CD4-positive, alpha-beta T cell treated with Interleukin-10 for 1 hour (primary cell): ENCODE data around the gene ZEB2.
A peak's percentile ranks its signal among the peaks of the same experiment; 100 is the strongest.

ENCODE experiments used
- DNase-seq: peaks from one replicate; pipeline ENCODE4 v3.0.0-alpha.2; 2020

ZEB2 gene

DNA sequence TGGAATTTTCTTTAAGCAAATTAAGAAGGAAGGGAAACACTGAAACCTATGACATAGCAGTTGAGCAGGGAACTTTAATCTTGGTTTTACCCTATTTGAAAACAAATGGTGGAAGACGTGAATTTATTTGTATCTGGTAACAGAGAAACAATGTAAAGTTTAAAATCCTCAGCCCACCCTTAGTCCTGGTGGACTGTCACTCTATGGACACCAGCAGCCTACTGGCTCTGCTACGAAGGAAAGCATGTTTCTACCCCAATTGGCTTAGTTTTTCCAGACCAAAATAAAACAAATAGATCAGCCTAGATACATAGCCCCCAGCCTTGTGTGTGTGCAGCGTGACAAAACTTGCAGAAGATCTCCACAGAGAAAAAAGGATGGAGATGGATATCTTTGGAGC, 7.4 kb downstream of the ZEB2 start:
- DNase-seq, result no peak

DNA sequence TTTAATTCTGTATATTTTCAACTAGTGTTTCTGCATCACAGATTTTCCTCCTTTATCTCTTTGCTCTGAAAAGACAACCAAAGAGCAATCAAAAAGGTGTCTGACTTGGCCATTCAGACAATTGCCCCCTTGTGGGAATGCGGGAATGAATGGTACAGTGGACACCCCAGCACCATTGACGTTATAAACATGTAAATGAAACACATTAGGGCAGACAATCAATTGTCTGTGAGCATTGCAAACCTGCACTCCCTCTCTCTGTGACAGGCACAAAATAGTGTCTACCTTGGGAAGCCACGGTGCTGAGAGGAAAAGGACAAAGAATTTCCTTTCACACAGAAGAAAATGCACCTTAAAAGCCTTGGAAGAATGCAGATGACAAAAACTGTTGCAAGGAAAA, 8.0 kb downstream of the ZEB2 start:
- no peak for DNase-seq

DNA sequence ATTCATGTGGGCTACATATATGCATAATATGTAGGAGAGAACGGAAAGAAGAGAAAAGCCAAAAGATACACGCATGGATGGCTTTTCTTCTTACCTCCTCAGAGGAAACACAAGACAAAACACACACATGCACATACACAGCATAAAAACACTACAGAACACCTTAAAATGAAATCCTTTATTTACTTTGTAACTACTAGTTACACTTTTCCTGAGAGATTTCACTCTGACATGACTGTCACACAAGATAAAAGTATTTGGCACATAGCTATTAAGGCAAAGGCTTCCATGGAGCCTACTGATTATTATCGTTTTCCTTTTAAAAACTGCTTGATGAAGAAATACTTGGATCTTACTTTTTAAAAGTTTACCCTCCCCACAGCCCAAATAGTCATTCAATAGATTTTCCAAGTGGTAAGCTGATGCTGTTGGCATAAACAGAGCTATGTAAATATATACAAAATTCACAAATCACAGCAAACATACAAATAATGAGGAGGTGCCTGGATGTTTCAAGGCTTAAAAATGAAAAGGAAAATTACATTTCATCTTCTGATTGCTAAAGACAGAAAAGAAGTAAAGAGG, 8.6 kb downstream of the ZEB2 start:
- no peak for DNase-seq

DNA sequence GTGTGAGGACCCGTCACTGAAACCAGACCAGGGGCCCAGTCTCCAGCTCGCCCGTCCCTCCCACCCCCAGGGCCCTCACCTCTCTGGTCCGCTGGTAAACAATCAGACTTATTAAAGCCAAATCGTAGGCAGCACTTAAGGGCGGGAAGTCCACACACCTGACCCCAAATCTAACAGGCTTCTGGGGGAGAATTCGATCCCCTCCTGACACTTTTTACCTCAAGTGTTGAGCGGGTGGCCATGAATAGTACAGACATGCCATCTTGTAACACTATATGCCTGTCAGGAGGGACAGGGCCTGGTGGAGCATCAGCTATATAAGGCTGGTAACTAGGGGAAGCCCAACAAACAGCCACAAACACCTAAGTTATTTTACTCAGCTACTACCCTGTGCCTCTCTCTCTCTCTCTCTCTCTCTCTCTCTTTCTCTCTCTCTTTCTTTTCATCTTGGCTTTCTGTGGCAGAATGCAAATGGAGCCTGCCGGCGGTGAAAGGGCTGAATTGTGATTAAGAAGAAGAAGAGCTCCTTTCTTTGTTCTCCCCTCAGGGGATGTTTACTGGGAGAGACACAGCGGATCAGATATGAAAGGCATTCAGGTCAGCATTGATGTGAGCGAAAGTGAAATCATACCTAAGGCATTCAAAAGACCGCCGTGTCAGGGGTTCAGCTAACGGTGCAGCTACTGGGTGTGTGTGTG, 9.5 kb downstream of the ZEB2 start:
- DNase-seq, result peak; percentile 80

DNA sequence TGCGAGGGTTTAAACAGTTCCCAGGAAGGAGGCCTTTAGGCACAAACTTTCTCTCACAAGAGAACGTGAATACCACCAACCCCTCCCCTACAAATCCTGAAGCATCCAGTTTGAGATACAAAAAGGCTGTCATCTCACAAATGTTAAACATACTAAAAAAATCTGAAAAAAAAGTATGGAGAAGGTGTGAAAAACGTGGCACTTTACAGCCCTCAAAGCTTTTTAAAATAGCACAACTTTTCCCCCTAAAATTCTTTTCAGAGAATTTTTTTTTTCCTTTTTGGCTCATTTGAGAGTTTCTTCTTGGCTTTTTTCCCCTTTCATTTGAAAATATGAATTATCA, 10.1 kb downstream of the ZEB2 start:
- DNase-seq, result no peak

DNA sequence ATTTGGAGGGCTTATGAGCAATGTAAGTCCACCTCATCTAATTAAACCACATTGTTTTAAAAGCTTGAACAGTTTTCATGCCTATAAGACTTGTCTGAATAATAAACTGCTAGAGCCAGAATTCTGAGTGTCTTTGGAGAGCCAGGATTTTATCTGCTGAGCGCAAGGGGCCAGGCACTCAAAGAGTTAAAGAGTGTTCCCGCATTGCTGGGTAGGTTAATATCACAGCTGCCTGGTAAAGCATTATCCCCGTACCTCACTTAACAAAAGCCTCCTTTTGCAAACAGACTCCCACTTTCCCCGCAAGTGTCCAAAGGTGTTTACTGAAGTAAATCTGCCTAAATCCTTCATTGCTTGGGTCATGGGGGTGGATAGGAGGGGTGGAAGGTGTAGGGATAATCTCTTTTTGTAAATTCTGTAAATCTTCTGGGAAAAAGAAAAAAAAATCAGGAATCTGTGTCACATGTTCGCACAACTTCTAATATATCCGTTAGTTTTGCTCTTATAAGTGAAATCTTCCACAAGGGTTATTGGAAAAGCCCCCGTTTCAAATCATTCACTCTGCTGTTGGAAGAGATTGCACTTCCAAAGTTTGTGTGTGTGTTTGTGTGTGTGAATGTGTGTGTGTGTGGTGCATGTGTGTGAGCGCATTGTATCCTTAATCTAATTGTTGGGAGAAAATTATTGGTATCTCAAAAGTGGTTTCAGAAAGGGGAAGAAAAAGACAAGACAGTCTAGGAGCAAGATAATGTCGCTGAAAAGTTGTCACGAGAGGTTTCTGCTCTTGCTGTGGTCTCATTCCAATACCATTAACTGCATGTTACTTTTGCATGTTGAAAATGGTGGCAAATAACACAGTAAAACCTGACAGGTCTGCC, 10.7 kb downstream of the ZEB2 start:
- no peak for DNase-seq

DNA sequence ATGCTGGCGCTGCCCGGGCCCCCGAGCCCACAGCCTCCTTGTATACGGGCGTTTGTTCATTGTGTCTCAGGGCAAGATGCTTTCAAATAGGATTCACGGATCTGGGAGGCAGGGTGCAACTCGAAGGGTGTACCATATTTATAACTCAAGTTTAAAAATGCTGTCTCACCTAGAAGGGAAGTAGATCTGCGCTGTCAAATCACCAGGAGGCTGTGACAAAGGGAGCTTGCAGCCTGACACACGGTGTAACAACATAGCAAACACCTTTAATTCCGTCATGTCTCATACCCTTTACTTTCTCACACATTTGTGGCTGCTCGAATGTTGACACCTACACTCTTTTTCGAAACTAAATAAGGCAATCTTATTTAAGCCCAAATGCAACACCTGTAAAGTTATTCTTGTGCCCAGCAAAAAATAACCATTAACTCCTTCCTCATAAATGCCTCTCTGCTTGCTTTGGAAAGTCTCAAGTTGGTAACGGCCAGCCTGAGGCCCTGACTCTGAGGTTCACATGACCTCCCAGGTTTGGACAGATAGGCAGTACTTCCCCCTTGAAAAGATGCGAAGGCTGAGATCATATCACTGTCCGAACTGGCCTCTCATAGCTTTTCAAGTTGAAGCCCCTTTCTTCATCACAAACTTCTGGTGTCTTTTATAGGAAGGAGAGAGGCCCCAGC, 11.6 kb downstream of the ZEB2 start:
- peak; percentile 64 for DNase-seq

DNA sequence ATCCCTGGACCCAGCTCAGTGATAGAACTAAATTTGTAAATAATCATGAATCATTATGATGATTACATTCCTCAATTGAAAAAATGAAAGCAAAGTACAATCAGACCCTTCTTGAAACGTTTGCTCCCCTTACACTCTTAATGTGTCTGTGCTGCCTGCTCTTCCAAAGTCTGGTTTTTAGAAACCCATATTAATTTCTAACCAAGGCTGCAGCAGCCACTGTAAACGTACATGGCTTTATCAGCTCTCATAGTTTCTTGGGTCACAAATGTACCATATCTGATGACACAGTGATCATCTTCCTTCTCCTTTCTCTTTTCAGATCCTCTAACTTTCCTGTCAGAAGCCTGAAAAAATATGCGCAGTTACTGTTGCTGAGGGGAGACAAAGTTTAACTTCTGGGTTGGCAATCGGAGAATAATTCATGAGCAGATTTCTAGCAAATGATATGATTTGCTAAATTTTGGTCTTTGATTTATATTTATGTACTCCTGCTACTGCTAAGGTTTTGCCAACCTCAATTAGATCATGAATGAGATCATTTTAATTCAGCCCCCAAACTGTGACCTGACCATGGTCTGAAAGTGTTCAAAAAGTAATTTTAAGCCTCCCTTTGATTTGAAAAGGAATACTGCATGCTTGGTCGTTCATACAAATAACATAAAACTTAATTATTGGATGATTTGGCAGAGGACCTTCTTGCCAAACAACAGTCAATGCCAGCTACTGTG, 12.3 kb downstream of the ZEB2 start:
- no peak for DNase-seq

DNA sequence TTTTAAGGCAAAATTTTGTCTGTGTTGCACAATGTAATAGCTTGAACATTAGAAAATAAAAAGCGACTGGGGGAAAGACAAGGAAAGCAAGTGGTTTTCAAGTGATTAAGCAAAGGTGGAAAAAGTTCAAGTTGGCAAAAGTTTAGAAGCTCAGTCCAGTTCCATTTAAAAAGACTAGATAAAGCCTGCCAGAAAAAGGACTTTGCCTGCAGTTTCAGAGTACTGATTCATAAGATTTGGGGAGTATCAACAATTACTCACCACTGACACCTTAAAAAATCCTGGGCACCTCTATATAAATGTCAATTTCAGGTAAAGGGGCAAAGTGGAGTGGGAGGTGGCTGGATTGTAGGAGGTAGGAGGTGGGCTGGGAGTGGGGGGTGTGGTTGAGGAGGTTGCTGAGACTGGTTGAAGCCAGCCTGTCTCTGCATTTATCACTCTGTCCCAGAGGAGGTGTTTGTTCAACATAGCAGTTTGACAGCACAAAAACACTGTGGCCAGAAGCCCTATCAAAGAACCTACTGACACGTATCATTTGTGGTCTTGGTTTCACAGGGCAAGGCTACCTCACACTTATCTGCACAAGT, 14.6 kb downstream of the ZEB2 start:
- peak; percentile 68 for DNase-seq

DNA sequence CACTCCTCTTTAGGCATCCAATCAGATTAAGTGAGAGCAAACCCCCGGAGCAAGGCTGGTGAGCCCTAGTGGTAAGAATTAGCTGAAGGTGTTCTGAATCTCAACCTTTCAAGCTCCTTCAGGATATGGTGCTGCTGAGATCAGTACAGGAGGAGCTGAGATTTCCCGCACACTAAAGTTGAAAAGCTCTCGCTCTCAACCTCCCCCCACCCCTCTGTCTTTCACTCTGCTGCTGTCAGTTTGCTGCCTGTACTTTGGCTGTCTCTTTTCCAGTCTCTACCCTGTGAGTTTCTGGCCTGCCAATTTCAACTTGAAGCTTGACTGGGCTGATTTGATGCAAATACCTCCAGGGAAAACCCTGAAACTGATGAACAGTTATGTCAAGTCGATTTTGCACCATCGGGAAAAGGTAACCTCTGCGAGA, 15.7 kb downstream of the ZEB2 start:
- DNase-seq, result no peak

DNA sequence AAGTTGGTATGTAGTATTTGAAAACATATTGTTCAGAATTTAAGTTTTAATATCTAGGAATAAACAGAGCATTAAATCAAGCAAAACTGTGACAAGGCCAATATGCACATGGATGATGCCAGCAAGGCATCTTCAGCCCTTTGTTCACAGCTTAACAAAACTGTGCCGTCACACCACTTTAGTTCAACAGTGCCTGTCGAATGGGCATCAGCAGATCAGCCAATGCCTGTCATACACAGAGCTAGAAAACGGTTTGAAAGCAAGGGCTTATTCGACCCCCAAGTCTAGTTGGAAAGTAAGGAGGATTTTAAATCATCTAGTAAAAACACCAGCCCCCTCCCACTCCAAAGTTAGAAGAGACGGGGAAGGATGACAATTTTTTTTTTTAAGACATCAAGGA, 16.7 kb downstream of the ZEB2 start:
- DNase-seq, result no peak

DNA sequence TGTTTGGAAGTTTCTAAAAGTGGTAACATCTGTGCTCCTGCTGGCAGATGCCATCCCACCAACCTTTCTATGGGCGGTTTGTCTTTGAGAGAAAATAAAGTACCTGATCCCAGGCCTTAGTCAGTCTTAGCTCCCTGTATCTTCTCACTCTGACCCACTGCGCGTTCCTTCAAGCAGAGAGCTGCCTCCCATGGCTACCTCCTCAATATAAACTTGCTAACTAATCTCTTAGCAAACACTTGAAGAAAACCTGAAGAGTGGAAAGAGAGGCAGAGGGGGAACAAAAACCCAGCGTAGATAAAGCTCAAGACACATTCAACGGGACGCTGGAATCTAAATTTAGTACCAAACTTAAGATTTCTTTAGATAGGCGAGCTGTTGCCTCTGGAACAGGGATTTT, 17.6 kb downstream of the ZEB2 start:
- DNase-seq, result no peak

DNA sequence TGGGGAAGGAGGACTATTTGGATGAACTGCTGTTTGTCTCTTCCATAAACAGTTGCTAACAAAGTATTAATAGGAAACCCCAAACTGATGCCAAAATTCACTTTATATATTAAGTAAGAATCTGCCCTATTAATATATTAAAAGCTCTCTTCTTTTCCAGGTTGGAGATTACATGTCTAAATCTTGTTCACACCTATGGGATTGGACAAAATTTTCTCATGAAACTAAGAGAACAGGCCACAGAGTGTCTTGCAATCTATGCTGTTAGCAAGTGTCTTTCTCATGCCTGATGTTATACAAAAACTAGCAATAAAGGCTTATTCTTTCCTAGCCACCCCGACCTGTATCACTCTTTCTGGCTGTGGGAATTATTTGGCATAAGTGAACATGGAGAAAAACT, 18.3 kb downstream of the ZEB2 start:
- DNase-seq, result no peak

DNA sequence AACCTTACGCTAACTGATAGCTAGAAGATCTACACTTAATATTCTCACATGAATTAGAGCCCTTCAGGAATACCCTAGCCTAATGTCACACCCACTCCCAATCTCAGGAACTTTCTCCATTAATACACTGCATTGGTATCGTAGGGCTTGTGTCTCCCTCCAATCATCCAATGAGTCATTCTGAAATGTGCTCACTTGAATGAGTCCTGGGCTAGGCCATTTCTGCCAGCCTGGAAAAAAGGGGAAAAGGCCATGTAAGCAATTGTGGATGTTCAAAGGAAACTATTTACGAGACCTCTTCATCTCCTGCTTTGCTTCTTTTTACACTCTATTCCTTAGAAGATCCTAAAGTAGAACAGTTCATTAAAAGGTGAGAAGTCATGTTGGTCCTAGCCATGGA, 18.8 kb downstream of the ZEB2 start:
- DNase-seq, result no peak

DNA sequence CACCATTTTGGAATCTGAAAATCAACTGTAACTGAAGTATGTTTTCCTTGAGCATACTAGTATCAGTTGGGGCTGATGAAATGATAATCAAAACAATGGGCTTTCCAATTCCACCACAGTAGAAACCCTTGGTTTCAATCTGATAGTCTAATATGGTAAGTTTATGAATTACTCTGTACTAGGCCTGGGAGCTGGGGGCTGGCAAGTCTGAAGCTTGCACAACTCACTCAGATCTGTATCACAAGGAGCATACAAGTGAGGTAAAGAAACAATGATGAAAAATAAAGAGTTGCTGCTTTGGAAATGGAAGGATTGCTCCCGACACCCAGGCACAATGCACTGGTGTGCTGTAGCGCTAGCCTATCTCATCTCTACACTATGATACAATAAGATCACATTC, 19.4 kb downstream of the ZEB2 start:
- DNase-seq, result no peak

DNA sequence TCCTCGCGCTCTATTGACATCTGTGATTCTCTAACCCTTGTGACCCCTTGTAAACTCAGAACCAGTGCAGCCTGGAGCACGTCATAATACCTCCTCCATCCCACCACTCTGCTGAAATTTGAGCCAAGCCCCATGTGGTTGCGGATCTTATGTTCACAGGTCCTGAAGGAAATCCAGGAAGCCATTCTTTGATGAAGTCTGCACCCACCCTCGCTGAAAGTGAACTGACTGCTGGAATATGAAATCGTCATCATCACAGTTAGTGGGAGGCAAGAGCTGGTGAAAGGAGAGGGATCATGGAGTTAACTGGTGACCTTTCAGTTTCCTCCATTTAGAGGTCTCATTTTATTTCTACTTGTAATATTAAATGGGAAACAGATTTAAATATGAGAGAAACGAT, 21.6 kb downstream of the ZEB2 start:
- no peak for DNase-seq

DNA sequence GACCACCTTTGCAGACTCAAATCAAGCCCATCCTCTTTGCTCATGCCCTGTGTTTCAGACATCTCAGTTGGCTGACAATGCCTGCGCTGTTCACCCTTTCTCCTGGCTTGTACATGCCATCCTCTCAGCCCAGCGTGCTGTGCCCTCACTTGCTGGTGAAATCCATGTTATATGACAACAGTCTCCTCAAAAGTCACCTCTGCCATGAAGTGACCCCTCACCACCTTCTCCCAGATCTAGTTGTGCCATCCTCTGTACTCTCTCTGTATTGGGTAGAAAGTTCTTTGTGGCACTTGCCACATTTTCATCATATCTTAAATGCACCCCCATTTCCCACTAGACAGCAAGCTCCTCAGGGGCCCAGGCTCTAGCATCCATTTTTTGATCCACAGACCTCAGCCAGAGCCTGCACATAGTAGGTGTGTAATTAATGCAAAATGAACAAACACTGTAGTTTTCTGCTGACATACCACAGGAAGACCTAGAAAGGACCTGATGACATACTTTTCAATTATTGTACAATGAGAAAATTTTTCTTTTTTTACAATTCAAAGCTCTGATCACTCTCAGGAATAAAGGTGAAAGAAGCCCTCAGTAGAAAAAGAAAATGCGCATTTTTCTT, 22.8 kb downstream of the ZEB2 start:
- no peak for DNase-seq

DNA sequence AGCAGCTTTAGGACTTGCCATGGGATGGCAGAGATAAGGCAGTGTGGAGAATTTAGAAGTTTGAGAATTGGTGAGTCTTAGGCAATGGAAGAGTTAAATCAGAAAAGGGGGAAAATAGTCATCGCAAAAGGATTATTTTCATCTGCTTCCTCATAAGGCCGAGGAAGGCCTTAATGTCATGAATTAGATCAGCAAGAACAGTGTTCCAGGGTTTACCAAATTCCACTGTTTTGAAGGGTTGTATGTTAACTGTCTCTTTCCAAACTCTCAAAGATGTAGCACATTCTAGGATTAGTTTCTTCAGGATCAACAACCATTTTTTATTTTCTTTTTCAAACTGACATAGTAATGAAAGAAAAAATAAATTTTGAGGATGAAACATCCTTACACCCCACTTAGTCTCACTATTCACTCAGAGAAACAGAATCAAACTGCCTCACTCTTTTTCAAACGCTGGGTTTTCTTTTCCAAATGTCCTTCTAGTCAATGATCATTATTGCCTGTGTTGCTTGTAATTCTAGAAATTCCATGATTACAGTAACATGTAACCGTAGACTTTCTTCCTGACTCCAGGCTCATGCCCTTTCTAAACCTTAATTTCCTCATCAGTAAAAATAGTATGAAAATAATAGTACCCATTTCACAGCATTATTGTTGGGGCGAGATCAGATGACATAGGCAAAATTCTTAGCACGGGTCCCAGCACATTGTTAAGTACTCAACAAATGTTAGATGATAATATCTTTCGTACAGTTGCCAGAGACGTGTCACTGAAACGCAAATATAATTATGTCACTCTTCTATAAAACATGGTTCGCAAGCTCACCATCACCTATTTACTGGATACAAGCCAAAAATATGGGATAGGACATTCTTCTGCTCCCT, 23.6 kb downstream of the ZEB2 start:
- DNase-seq, result no peak

DNA sequence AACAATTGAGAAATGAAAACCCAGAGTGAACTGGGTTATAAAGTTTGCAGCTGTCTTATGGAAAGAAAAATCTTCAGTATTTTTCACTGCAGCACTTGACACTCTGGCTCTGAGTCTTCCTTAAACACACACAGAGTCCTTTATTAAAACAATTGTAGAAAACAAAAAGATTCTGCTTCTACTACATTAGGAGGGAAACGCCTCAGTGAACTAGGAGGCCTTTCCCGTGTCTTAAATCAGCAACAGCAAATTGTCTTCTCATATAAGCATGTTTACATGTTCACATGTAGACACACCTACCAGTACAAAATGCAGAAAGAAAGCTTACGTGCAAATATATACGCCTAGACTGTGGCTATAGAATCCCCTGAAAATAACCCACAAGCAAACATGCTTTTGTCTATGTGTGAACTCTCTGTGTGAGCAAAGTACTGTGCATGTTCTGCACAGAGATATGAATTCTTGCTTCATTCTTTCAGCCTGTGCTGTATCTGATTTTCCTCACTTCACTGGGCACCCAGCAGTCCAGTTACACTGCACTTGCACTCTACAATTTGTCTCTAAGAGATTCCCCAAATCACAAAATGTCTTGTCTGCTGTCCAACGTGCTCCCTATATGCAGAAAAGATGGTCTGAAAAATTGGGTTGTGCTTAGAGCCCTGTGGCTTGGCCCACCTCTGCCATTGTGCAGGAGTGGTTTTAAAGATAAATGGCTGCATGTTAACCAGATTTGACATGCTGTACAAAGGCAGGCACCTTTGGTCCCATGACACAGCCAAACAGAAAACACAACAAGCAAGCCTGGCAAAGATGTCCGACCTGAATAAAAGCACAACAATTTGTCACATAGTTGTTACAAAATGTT, 24.5 kb downstream of the ZEB2 start:
- no peak for DNase-seq
